GM21786 (cell line): ENCODE data around the gene S100A7.

Source experiments
- ATAC-seq: cut with Tn5 transposase; IDR thresholded peaks from one replicate; pipeline ENCODE4 v1.9.1; 2021; ENCODE audit not compliant: unreplicated experiment

Gene S100A7

DNA sequence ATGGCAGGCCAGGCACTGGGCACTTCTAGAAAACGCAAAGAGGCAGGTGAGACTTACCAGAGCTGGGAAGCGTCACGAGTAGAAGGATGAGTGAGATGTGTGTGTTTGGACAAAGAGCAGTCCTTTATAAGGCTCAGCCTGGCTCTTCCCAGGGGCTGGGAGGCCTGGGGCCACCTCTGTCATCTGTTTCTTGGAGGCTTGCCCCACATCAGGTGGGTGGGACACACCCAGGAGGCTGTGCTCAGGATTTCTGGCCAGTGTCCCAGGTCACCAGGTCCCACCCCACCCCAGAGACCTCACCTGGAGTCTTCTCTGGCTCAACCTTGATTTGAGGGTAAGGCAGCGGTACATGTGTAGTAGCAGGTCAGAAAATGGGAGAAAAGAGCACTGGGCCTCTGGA lies at the start of gene S100A7:
TSS of gene S100A7 (minus strand) at position 101 of the 400 bp plus-strand sequence. CDS start 1,638 bp downstream, outside the sequence.
- no peak for ATAC-seq

DNA sequence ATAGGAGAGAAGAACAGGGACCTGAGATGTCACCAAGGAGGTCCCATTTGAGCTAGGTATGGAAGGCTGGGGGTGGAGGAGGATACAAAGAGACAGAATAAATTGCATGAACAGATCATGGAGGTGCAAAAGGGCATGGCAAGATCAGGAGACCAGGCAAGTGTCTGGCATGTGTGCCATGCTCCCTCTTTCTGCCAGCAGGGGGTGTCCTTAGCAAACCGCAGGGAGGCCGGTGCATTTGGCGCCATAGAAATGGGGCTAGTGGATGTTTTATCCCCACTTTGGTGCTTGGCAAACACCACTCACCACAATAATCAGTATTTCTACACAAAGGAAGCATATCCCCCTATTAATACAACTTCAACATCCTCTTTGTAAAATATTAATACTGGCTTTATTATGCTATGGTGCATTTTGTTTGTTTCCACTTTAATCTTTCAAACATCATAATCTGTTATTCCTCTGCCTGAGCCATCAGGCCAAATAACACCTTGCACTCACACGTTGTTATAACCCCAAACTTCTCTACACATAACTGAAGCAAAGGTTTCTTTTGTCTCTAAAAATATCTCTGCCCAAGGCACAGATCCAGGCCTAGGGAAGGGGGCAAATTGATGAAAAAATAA lies 49.4 kb upstream of the S100A7 start:
- ATAC-seq: no peak

DNA sequence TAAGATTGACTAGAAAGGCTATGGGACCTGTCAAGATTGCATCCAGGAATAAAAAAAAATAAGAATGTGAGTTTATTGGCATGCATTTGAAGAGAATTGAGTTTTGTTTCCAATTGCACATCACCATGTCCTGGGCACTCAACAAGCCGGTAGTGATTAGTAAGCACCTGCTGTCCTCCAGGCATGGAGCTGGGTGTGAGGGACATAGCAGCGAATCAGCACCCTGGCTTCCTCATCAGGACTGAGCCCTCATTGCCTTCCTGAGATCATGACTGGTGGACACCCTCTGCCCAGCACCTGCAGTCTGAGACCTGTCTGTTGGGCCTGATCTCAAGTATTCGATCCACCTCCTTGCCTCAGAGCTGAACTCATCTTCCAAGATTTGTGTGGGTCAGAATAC lies 48.6 kb upstream of the S100A7 start:
- no peak for ATAC-seq

DNA sequence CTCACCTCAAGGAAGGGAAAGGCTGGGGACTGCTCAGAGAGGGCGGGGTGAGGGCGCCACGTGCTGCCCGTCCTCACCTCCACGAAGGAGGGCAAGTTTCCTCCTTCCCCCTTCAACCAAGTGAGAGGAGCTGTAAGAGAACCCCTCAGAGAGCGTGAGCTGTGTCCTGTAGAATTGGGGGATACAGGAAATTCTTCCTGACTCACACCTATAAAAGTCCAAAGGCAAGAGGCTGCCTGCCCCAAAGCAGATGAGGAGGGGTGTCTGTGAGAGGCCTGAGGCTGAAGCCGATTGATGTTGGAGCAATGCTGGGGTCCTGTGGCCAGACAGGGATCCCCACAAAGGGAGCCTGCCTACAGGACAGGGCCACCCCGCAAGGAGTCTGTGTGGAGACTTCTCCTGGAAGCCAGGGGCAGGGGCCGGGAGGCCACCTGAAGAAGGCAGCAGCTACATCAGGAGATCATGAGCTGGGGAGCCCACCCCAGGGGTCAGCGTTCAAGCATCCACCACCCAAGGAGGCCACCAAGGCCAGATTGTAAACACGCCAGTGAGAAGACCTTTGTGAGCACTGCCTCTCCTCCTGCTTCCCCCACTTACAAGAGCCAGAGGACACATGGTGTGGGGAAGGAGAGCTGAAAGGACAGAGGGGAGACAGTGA lies 47.6 kb upstream of the S100A7 start:
- ATAC-seq: no peak

DNA sequence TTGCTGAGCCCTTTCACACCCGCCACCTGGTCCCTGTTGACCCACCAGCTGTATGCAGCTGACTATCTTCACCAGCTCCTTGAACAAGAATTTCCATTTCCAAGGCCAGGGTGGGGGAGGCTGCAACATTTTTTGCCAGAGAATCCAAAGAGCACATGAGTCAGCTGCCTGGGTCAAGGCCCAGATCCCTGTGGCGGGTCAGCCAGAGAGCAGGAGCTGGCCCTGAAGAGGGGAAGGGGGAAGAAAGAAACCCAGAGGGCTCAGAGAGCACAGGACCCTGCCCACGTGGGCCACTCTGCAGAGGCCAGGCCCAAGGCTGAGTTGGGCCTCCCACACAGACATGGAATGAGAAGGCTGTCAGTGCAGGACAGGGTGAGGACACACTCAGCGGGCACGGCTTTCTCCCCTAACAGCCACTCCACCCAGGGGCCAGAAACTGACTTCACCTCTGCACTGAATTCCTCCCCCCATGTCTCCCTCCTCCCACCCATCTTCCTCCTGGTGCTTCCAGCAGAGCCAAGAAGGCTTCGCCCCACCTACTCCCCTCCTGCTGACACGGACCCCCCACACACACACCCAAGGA lies 46.5 kb upstream of the S100A7 start:
- no peak for ATAC-seq

DNA sequence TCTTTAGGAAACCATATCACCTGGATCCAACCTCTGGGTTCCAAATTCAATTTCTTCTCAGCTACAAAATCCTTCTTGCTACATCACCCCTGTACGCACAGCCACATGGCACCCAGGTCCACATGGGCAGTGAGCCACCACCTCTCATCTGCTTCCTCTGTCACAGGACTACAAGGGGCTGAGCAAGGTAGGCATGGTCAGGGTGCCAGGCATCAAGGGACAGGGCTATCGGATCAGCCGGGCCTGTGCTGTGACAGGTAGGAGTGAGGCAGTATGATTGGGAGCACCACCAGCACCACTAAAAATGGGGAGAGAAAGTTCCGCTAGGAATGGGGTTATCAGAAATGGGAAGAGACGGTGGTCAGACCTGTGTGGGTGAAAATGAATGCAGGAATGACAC lies 45.9 kb upstream of the S100A7 start:
- ATAC-seq: no peak

DNA sequence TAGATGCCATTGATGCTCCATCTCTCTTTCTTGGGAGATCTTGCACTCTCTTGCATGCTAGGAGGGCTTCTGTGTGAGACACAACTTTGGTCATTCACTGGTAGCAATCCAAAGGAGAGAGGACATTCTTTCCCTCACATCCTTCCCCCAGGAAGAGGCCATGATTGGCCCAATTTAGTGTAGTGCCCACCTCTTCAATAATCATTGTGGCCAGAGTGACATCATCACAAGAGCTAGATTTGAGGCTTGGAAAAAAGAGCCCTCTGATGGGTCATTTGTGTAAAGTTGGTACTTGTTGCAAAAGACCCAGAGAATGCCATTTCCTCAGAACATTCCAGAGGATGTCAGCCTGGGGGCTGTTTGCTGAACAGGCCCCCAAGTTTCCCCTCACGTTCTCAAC lies 45.1 kb upstream of the S100A7 start:
- ATAC-seq: no peak

DNA sequence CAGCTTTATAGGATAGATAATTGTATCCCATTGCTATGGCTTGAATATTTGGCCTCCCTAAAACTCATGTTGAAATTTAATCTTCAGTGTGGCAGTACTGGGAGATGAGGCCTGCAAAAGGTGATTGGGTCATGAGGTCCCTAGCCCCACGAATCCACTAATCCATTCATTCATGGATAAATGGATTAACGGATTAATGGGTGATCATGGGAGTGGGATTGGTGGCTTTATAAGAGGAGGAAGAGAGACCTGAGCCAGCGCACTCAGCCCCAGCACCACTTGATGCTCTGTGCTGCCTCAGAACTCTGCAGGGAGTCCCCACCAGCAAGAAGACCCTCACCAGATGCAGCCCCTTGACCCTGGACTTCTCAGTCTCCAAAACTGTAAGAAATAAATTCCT lies 43.3 kb upstream of the S100A7 start:
- ATAC-seq: no peak

DNA sequence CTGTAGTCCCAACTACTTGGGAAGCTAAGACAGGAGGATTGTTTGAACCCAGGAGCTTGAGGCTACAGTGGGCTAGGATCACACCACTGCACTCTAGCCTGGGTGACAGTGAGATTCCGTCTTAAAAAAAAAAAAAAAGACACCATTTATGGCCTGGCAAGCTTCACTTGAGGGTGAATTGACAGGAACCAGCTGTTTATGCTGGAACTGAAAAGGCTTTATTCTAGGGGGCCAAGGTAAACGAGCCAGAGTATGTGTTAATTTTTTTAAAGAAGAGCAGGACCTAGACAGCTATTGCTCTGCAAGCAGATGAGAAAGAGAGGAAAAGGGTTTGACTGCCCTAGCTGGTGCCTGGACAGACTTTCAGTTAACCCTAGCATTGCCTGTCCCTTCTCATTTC lies 38.3 kb upstream of the S100A7 start:
- no peak for ATAC-seq

DNA sequence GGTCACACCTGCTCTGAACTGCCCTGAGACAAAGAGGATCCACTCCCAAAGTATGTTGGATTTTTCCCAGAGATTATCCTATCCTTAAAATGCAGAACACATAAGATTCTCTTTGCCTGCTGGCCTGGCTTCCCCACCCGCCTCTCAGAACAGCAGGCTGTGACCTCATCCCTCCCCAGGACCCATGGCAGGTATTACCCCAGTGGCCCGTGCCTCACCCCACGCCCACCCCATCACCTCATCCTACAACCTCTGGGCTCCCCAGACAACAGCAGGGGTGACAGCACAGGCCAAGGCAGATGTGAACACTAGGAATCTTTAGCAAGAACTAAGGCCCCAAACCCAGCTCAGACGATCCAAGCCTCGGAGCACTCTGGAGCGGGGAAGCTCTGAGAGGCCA lies 35.1 kb upstream of the S100A7 start:
- ATAC-seq: no peak

DNA sequence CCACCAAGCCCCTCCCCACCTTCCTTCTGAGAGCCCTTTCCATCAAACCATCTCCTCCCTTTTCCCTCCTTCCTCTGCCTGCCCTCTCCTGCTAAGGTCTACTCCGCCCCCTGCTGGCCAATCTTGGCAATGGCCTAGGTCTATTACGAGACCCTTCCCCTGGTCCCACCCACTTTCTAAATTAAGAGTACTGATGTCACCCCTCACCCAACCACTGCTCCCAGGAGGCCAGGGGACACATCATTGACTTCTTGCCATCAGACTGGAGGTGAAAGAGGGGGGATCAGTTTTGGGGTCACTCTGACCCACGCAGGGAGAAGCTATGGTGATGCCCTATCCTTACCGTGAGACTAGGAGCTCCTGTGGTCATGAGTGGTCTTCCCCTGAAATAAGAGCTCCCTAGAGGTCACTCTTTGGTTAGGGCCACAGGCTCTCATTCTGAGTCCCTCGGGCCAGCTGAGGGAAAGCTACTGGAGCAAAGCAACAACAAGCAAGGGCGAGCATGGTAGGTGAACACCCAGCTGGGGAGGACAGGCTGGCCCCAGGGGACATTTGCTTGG lies 34.6 kb upstream of the S100A7 start:
- ATAC-seq: no peak

DNA sequence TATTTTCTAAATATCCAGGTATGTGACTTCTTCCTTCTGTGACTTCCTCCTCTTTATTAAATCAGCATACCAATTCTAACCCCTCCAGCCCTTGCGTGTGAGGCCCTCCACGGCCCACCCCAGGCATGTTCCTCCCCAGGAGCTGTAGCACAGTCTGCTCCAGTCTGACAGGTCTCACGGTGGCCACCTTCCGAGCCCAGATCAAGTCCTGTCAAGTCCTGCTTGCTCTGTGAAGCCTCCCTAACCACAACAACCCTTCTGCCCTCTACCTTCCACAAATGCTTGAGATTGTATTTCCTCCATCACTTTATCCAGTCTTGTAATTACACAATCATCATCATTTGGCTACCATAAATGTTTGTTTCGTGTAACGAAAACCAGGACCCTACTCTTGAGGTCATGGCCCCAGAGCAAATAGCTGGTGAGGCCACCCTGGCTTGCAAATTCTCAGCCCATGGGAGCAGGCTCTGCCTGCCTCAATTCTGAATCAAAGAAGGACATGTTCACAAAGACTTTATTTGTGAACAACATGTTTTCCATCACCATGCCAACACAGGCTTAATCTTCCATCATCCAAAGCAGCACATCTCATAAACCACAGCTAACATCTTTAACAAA lies 33.0 kb upstream of the S100A7 start:
- no peak for ATAC-seq

DNA sequence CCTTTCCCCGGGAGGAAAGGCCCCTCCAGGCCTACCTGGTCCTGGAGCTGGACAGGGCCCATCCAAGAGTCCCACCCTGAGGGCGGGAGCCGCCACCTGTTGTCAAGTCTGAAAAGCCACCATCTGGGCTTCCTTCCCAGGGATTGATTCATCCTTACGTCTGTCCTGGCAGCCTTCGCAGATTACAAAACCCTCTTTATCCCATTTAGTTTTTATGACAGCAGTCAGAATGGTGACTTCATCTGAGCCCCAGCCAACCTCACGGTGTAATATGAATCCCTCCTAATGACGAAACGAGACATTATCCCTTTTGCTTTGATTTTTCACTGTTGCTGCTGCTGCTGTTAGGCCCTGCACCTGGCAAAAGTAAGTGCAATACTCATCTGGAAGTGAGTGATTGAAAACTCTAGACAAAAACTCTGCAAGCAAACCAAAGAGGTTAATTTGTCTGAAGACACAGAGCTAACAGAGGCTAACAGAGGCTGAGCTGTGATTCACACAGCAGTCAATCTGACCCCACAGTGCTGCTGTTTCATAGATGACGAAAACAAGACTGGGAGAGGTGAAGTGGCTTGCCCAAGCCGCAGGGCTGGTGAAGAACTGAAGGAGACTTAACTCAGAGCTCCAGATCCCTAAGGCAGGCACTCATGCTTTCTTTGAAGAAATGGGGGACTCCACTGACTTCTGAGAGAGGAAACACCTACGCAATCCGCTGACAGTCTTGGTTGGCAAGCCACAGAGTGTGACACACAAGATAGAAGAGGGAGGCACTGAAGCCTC lies 30.0 kb upstream of the S100A7 start:
- ATAC-seq: no peak

DNA sequence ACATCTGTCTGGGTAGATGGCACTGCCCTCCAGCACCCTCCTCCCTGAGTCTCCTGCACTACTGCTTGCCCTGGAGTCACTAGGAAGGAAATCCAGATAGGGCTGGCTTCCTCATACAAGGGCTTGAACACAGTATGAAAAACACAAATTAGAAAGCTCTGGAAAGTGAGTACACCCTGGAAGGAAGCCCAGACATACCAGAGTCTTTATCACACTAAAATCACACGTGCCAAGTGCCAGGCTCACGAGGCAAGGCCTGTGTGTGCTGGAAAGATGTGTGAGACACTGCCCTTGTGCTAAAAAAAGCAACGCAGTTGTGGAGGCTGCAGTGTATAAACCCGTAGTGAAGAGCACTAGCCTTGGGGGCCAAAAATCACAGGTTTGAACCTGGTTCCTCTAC lies 28.3 kb upstream of the S100A7 start:
- no peak for ATAC-seq

DNA sequence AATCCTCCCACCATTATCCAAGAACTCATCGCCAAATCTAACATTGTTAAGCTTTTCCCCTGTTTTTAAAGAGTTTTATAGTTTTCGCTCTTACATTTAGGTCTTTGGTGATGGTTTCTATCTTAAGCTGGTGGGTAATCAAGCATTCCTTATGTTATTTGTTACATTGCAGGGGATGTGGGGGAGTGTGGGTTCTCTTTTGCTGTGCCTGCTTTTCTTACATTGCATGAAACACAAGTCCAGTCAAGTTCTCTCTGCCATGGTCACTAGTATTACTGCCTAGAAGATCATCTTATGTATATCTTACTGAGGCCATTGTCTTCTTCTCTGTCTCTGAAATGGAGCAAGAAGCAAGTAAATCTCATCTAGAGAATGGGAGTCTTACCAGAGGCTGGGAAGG lies 27.3 kb upstream of the S100A7 start:
- no peak for ATAC-seq

DNA sequence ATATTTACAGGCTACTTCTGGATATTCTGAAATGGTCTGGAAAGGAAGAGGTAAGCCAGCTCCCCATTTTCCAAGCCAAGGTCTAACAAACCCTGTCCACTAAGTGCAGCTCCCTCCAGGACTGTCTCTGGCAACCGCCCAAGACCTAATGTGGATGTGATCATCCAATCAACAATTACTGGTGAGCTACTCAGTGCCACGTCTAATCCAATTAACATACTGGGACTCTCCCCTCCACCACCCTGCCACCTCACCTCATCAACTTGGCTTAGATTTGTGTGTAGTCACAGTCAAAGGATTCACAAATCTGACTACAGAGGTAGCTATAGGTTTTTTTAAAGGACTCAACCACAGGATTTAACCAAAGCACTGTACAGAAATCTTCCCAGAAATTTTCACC lies 25.4 kb upstream of the S100A7 start:
- no peak for ATAC-seq

DNA sequence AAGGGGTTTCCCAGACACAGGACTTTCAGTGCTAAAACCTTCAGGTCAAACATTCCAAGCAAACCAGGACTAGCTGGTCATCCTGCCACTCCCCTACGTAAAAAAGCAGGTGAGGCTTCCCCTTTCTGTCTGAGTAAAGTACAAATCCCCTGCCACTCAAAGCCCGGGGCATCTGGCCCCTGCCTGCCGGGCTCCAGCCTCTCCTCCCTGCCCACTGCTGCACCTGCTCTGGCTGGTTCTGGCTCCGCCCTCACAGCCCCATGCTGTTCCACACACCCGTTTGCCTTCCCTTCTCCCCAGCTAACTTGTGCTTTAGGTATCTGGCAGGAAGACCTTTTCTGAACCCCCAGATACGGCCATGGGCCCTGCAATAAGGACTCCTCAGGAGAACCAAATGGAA lies 23.3 kb upstream of the S100A7 start:
- no peak for ATAC-seq

DNA sequence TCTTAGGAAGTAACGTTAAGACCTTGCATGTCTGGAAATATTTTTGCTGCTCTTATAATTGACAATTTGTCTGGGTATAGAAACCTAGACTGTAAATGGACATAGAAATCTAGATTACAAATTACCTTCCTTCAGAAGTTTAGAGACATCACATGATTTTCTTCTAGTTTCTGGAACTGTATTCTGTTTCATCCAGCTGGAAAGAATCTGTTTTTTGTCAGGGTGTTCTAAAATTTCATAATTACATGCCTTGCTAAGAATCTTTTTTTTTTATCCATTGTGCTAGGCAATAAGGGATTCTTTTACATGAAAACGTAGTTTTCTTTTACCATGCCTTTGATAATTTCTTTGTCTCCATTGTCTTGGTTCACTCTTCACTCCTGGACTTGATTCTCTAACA lies 20.7 kb upstream of the S100A7 start:
- no peak for ATAC-seq

DNA sequence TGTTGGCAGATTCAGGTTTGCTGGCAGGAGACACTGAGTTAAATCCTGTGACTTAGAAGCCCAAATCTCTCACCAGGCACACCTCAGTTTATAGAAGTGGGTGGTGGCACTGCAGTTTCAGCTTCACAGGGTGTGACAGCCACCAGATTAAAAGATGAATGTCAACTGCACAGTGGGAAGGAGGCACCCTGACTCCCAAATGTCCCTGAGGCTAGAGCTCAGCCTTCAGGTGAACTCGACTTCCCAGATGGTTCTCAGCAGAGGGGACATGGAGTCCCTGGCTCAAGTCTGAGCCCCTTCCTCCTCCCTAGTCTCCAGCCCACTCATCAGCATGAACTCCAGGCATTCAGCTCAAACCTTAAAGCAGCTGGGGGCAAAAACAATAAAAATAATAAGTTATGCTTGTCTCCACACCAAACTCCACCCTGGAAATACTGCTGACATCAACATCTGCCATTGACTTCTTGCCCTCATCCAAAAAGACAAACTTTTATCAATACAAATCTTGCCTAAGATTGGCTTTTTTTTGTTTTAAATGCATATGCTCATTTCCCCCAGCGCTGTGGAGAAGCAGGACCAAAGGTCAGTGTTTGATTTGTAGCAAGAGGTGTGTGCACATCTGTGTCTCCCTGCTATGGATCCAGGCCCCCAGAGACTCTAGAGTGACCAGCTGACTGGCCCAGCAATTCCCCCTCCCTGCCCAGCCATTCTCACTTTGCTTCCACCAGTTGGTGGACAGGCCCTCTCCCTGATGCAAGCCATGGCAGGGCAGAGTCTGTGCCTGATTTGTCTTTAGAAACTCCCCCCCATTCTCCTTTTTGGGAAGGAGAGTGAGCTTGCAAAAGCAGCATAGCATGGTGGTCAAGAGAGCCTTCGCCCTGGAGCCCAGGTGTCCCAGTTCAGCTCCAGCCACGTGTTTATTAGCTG lies 18.5 kb upstream of the S100A7 start:
- no peak for ATAC-seq

DNA sequence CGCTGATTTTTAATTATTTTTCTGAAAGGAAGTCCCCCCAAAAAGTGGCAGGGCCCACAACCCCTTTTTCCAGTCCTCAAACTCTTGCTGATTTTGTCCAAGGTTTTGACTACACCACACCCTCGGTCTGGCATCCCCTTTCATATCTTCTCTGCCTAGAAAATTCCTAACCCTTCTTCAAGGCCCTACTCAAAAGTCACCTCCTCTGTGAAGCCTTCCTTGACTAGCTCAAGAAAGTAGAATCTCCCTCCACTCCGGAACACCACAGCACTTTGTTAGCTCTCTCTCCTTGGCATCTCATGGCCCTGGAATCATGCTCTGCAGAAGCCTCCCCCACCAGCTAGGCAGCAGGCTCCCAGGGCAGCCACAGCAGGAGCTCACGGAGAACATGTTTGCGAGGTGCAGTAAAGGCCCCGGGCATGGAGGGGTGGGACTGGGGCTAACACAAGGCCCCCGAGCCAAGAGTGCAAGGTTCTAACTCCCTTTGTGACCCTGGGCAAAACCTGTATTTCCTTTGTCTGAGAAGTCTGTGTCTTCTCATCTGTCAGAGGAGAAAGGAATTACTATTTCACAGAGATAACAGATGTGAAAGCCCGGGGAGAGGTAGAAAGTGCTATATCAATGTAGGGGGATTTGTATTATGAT lies 17.7 kb upstream of the S100A7 start:
- ATAC-seq: no peak
